ES-I3 (cell line): ENCODE results near the gene PLPP4.

Experiments used
- H3K36me3 ChIP-seq: 2 replicates; pipeline ENCODE4 v1.6.1; 2013; ENCODE audit warnings: mild to moderate bottlenecking, low read length, control low read depth, moderate library complexity; ENCODE audit not compliant: insufficient read depth
- H3K4me1 ChIP-seq: 2 replicates; pipeline ENCODE4 v1.6.1; 2013; ENCODE audit warnings: mild to moderate bottlenecking, control low read depth, low read length; ENCODE audit not compliant: insufficient read depth
- H3K9ac ChIP-seq: 2 replicates; pipeline ENCODE4 v1.6.1; 2013; ENCODE audit warnings: low read depth, mild to moderate bottlenecking, low read length, moderate library complexity
- H3K9me3 ChIP-seq: 2 replicates; pipeline ENCODE4 v1.6.1; 2013; ENCODE audit warnings: mild to moderate bottlenecking, low read length, moderate library complexity; ENCODE audit not compliant: control insufficient read depth, insufficient read depth

The PLPP4 gene

GRCh38 chr10:120540486-120540885, 83.5 kb downstream of the PLPP4 start:
- no peaks in the 10 kb centered on the region for H3K36me3 ChIP-seq
- H3K9me3 ChIP-seq = no peaks in the 10 kb centered on the region
- no peak overlapping the region for H3K9ac ChIP-seq
- no peaks in the 10 kb centered on the region for H3K4me1 ChIP-seq

DNA sequence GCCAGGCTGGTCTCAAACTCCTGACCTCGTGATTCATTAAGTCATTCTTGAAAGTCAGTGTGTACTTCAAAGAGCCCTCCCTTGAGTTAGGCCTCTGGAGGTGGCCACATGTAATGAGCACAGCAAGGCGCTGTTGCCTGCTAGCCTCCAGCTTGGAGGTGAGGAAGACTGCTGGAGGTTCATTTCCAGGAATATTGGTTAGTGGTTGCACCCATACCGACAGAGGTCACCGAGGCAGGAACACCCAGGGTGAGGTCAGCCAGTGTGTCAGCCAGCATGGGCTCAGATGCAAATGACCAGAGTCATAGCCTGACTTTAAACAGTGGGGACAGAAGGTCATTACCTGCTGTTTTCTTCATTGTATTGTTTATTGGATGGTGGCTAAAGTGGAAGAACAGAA, 85.0 kb downstream of the PLPP4 start:
- Histone ChIP-seq H3K4me1 (no peaks in the 10 kb centered on the region), H3K9ac (no peak overlapping the region), H3K36me3 (no peaks in the 10 kb centered on the region), H3K9me3 (no peaks in the 10 kb centered on the region)

GRCh38 chr10:120542591-120542990, 85.6 kb downstream of the PLPP4 start:
- no peaks in the 10 kb centered on the region for H3K4me1 ChIP-seq
- H3K9ac ChIP-seq = no peak overlapping the region
- no peaks in the 10 kb centered on the region for H3K9me3 ChIP-seq
- H3K36me3 ChIP-seq = no peaks in the 10 kb centered on the region

DNA sequence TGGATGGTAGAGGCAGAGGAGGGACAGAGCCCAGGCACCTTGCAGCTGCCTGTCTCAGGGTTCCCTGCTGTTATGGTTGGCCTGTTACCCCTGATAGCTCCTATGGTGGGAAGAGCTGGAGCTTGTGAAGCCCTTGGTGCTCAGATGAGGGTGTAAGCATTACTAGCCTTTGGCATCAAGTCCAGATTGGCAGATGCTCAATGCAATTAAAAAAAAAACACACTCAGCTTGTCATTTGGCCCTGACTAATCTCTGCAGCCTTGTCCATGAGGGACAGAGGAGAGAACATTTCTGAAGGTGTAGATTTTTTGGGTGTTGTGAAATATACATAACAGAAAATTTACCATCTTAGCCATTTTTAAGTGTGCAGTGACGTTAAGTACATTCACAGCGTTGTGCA, 86.3 kb downstream of the PLPP4 start:
- Histone ChIP-seq H3K36me3 (no peaks in the 10 kb centered on the region), H3K4me1 (no peaks in the 10 kb centered on the region), H3K9me3 (no peaks in the 10 kb centered on the region), H3K9ac (no peak overlapping the region)

DNA sequence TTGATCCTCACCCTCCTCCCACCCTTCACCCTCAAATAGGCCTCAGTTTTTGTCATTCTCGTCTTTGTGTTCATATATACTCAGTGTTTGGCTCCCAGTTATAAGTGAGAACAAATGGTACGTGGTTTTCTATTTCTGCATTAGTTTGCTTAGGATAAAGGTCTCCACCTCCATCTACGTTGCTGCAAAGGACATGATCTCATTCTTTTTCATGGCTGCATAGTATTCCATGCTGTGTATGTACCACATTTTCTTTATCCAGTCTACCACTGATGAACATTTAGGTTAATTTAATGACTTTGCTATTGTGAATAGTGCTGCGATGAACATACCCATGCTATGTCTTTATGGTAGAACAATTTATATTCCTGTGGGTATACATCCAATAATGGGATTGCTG, 91.2 kb downstream of the PLPP4 start:
- Histone ChIP-seq H3K9me3 (no peaks in the 10 kb centered on the region), H3K4me1 (no peaks in the 10 kb centered on the region), H3K36me3 (no peaks in the 10 kb centered on the region), H3K9ac (no peak overlapping the region)

DNA sequence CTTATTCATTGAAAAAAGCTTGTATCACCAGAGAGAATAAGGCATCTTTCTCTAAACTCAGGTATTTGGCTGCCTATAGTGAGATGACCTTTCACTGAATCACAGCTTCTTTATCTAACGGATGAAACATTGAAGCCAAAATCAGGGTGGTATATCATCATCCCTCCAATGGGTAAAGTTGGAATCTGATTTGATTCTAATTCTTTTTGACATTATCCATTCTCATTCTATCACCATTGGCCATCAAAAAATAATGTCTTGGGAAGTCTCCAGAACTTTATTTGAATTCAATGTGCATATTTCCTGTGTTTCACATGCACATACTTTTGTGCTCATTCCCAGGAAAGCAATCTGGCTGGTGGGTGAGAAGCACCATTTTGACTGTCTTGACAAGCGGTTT, 95.2 kb downstream of the PLPP4 start:
- peaks cover 3% of the 10 kb centered on the region for H3K9me3 ChIP-seq
- peaks cover 16% of the 10 kb centered on the region; the same call in 1 of the 2 replicates for H3K4me1 ChIP-seq
- no peak overlapping the region for H3K9ac ChIP-seq
- no peaks in the 10 kb centered on the region for H3K36me3 ChIP-seq

DNA sequence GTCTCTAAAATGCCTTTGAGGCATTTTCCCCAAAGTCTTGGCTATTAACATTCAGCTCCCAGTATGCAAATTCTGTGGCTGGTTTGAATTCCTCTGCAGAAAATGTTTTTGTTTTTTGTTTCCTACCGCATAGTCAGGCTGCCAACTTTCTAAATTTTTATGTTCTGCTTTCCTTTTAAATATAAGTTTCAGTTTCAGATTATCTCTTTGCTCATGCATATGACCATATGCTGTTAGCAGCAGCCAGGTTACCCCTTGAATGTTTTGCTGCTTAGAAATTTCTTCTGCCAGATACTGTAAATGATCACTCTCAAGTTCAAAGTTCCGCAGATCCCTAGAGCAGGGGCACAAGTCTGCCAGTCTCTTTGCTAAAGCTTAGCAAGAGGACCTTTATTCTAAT, 96.9 kb downstream of the PLPP4 start:
- H3K9ac ChIP-seq = no peak overlapping the region
- H3K9me3 ChIP-seq = peaks cover 3% of the 10 kb centered on the region
- H3K4me1 ChIP-seq = peaks cover 16% of the 10 kb centered on the region; the same call in 1 of the 2 replicates
- H3K36me3 ChIP-seq = no peaks in the 10 kb centered on the region

- Histone ChIP-seq H3K4me1 (peaks cover 16% of the 10 kb centered on the region; the same call in 1 of the 2 replicates), H3K36me3 (no peaks in the 10 kb centered on the region), H3K9me3 (peaks cover 3% of the 10 kb centered on the region), H3K9ac (no peak overlapping the region)
These were observed 98.4 kb downstream of the PLPP4 start for GRCh38 chr10:120555436-120555835.

- no peaks in the 10 kb centered on the region for H3K36me3 ChIP-seq
- no peak overlapping the region for H3K9ac ChIP-seq
- H3K9me3 ChIP-seq = peaks cover 3% of the 10 kb centered on the region
- H3K4me1 ChIP-seq = peaks cover 16% of the 10 kb centered on the region; the same call in 1 of the 2 replicates
These were observed 99.0 kb downstream of the PLPP4 start for GRCh38 chr10:120555842-120556532.

DNA sequence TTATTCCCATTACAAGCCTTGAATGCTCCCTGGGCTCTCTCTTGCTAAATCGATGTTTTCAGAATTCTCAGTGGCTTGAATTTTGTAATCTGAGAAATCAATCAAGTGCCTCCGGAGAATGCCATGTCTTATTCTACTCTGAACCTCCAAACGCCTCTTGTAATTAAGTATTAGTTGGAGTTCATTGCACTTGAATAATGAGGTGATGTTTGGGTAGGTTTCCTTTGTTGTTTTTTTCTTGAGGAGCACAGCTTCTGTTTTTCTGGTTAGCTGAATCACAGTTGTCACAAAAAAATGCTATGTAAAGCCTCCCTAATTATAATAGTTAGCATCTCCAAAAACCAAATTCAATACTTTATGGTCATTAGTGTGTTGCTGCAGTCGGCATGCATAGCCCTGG, 100.3 kb downstream of the PLPP4 start:
- Histone ChIP-seq H3K36me3 (no peaks in the 10 kb centered on the region), H3K4me1 (peaks cover 16% of the 10 kb centered on the region; the same call in 1 of the 2 replicates), H3K9me3 (peaks cover 3% of the 10 kb centered on the region), H3K9ac (no peak overlapping the region)

- Histone ChIP-seq H3K9ac (no peak overlapping the region), H3K9me3 (no peaks in the 10 kb centered on the region), H3K4me1 (peaks cover 16% of the 10 kb centered on the region; the same call in 1 of the 2 replicates), H3K36me3 (no peaks in the 10 kb centered on the region)
These were observed 102.8 kb downstream of the PLPP4 start for GRCh38 chr10:120559800-120560199.

GRCh38 chr10:120562956-120563355, 105.9 kb downstream of the PLPP4 start:
- no peaks in the 10 kb centered on the region for H3K36me3 ChIP-seq
- no peaks in the 10 kb centered on the region for H3K4me1 ChIP-seq
- no peak overlapping the region for H3K9ac ChIP-seq
- H3K9me3 ChIP-seq = no peaks in the 10 kb centered on the region

- Histone ChIP-seq H3K4me1 (no peaks in the 10 kb centered on the region), H3K36me3 (no peaks in the 10 kb centered on the region), H3K9me3 (no peaks in the 10 kb centered on the region), H3K9ac (no peak overlapping the region)
These were observed 113.4 kb downstream of the PLPP4 start for GRCh38 chr10:120570418-120570817.

- Histone ChIP-seq H3K4me1 (no peaks in the 10 kb centered on the region), H3K9me3 (no peaks in the 10 kb centered on the region), H3K9ac (no peak overlapping the region), H3K36me3 (no peaks in the 10 kb centered on the region)
These were observed 114.2 kb downstream of the PLPP4 start for GRCh38 chr10:120571266-120571665.

GRCh38 chr10:120572307-120572706, 115.3 kb downstream of the PLPP4 start:
- no peak overlapping the region for H3K9ac ChIP-seq
- H3K36me3 ChIP-seq = no peaks in the 10 kb centered on the region
- no peaks in the 10 kb centered on the region for H3K9me3 ChIP-seq
- no peaks in the 10 kb centered on the region for H3K4me1 ChIP-seq
